ENCODE measurements around the gene MTHFSD. TPM values are rescaled to one million over a fixed set of nuclear protein-coding genes. Genes with fewer than 3 reads are reported as not detected.

MTHFSD gene
- total and polyA plus RNA-seq, 2 of the 8 experiments (the other 6 are each of a cell fraction or from before 2014, with no cell fraction given), result 7.1 to 9.8 TPM

GRCh38 chr16:86517033-86517432 is 38.0 kb downstream of the MTHFSD start:
- H3K14ac ChIP-seq (ENCODE audit: insufficient read length), result no peak overlapping the region
- H2BK15ac ChIP-seq (ENCODE audit: low read length), result no peak overlapping the region
- H3K56ac ChIP-seq (replicated peaks; ENCODE audit: insufficient read length, low read depth, low read length), result no peak overlapping the region
- no peak overlapping the region for H3K18ac ChIP-seq (ENCODE audit: extremely low read depth, low read length)
- no peak overlapping the region for H4K91ac ChIP-seq (replicated peaks; ENCODE audit: insufficient read length, low read length)
- CTCF ChIA-PET (ENCODE audit: partially characterized antibody), result interaction anchor here (0.7 to 6.0 kb wide), 70 partner anchors 9 to 1589 kb away, joined by 3 to 84 read pairs (median 5); no protein-coding TSS in a partner anchor
- no peaks in the 10 kb centered on the region for H3K36me3 ChIP-seq (ENCODE audit: control insufficient read depth in 2 of 4, insufficient read depth in 4 of 4, low read length in 3 of 4)
- no peak overlapping the region for H2BK5ac ChIP-seq (ENCODE audit: low read depth, low read length)
- no peak overlapping the region for H4K8ac ChIP-seq (ENCODE audit: extremely low read depth, insufficient read depth, low read length)
- H3K9ac ChIP-seq (replicated peaks in 1 of 4; ENCODE audit: extremely low read depth in 1 of 4, low read depth in 3 of 4, low read length in 3 of 4), result no peak overlapping the region
- H2AK5ac ChIP-seq (ENCODE audit: low read depth, low read length), result no peak overlapping the region
- H3K27me3 ChIP-seq (replicated peaks in 1 of 4; ENCODE audit: control insufficient read depth in 3 of 4, extremely low read depth in 1 of 4, insufficient read depth in 3 of 4, low read length in 3 of 4), result peaks cover 64 to 83% (median 71%) of the 10 kb centered on the region in 4 experiments
- H3K23ac ChIP-seq (ENCODE audit: insufficient read length), result no peak overlapping the region
- H3K4me1 ChIP-seq (replicated peaks in 1 of 4; ENCODE audit: control insufficient read depth in 3 of 4, insufficient read depth in 4 of 4, low read length in 3 of 4), result peaks cover 3 to 20% (median 13%) of the 10 kb centered on the region in 4 experiments; a peak in 6 of 7 replicates
- TF ChIP-seq NRF1 (IDR thresholded peaks at IDR 0.05; ENCODE audit: low read depth, low read length) (no peak), JUN (IDR thresholded peaks at IDR 0.05; ENCODE audit: low read depth, low read length) (no peak), FOSL1 (IDR thresholded peaks at IDR 0.05; ENCODE audit: insufficient read depth, low read depth, low read length) (no peak), ATF3 (IDR thresholded peaks at IDR 0.05; ENCODE audit: insufficient read depth, low read depth, low read length) (no peak), RBBP5 (IDR thresholded peaks at IDR 0.05; ENCODE audit: borderline replicate concordance, low read depth, low read length) (no peak), SRF (IDR thresholded peaks at IDR 0.05; ENCODE audit: low read depth, low read length) (no peak)
- no peak overlapping the region for H4K5ac ChIP-seq (ENCODE audit: insufficient read length, low read depth, low read length)
- no peaks in the 10 kb centered on the region for H3K79me1 ChIP-seq (ENCODE audit: low read depth, low read length)
- no peaks in the 10 kb centered on the region for H3K79me2 ChIP-seq (ENCODE audit: control insufficient read depth in 1 of 2, insufficient read depth in 2 of 2, low read length in 2 of 2)
- peak overlapping the region in 1 of 4 experiments; percentile 44; a peak in 1 of 8 replicates for H3K4me3 ChIP-seq (ENCODE audit: extremely low read depth in 1 of 4, insufficient read depth in 2 of 4, low read depth in 3 of 4, low read length in 4 of 4)
- no peak for FAIRE-seq
- peaks cover 11 to 15% of the 10 kb centered on the region in 2 experiments for H4K20me1 ChIP-seq (replicated peaks in 1 of 2; ENCODE audit: control insufficient read depth in 1 of 2, insufficient read depth in 2 of 2, low read length in 2 of 2)
- H3K27ac ChIP-seq (ENCODE audit: low read depth, low read length), result no peak overlapping the region
- H2BK20ac ChIP-seq (ENCODE audit: low read length), result no peak overlapping the region
- no peak overlapping the region for H3K4ac ChIP-seq (replicated peaks; ENCODE audit: insufficient read length, low read depth, low read length)
- H2BK120ac ChIP-seq (replicated peaks; ENCODE audit: low read depth, low read length), result no peak overlapping the region
- H3K23me2 ChIP-seq (ENCODE audit: low read depth, low read length), result no peaks in the 10 kb centered on the region; the same call in 1 of the 2 replicates
- DNase-seq (ENCODE audit: low read depth in 1 of 2, low spot score in 2 of 2), result no peak
- no peaks in the 10 kb centered on the region; a peak in 1 of 4 replicates for H3K9me3 ChIP-seq (ENCODE audit: insufficient read depth in 2 of 2, low read depth in 1 of 2, low read length in 1 of 2)
- POLR2A ChIA-PET (ENCODE audit: partially characterized antibody), result interaction anchor here (0.7 to 1.6 kb wide), 4 partner anchors 15 to 232 kb away, joined by 3 to 4 read pairs (median 4); no protein-coding TSS in a partner anchor
- WGBS, 2 experiments (ENCODE audit: extremely low coverage in 1 of 2, insufficient coverage in 1 of 2, insufficient read length in 1 of 2, insufficient replicate concordance in 2 of 2, low coverage in 1 of 2, low lambda C conversion rate in 2 of 2, missing lambda C conversion rate in 1 of 2), result 48% methylated on average over 9 of the region's 9 CpGs; no CpG with 5 or more reads in 1 of the 2 experiments
- peak overlapping the region in 1 of 2 experiments; percentile 37; a peak in 1 of 4 replicates for H3K4me2 ChIP-seq (ENCODE audit: insufficient read depth in 1 of 2, low read depth in 2 of 2, low read length in 2 of 2)
- no peak overlapping the region for H2AFZ ChIP-seq (ENCODE audit: low read length)
- H2BK12ac ChIP-seq (ENCODE audit: low read depth, low read length), result no peak overlapping the region

Data from H1 (cell line).